ENCODE results near the gene NKX2-2. TPM values are rescaled to one million over a fixed set of nuclear protein-coding genes. Genes with fewer than 3 reads are reported as not detected.

The NKX2-2 gene
- total RNA-seq, 1 donor from 2014 or later: not detected

GRCh38 chr20:21509079-21509596, 4.7 kb downstream of the NKX2-2 start:
- H3K4me1 Mint-ChIP-seq (ENCODE audit: low read depth): peaks cover 41% of the 10 kb centered on the region
- peaks cover 72% of the 10 kb centered on the region for H3K27me3 Mint-ChIP-seq (ENCODE audit: low read depth)
- no peak overlapping the region for H3K4me3 Mint-ChIP-seq (ENCODE audit: unreplicated experiment)
- TF ChIP-seq CTCF (IDR thresholded peaks at IDR 0.05): no peak
- no peaks in the 10 kb centered on the region for H3K9me3 Mint-ChIP-seq (ENCODE audit: low read depth)
- peaks cover 2% of the 10 kb centered on the region for H3K36me3 Mint-ChIP-seq (ENCODE audit: low read depth)
- no peak overlapping the region for H3K27ac Mint-ChIP-seq (ENCODE audit: unreplicated experiment)
- no peak for DNase-seq (ENCODE audit: low spot score)

- Mint-ChIP-seq H3K9me3 (ENCODE audit: low read depth) (no peaks in the 10 kb centered on the region), H3K4me3 (ENCODE audit: unreplicated experiment) (no peak overlapping the region), H3K36me3 (ENCODE audit: low read depth) (peaks cover 2% of the 10 kb centered on the region), H3K27me3 (ENCODE audit: low read depth) (peaks cover 77% of the 10 kb centered on the region), H3K27ac (ENCODE audit: unreplicated experiment) (no peak overlapping the region), H3K4me1 (ENCODE audit: low read depth) (peaks cover 38% of the 10 kb centered on the region)
- DNase-seq (ENCODE audit: low spot score): no peak
- no peak for TF ChIP-seq CTCF (IDR thresholded peaks at IDR 0.05)
Observed at GRCh38 chr20:21508230-21509078, 5.4 kb downstream of the NKX2-2 start.

- no peak for DNase-seq (ENCODE audit: low spot score)
- Mint-ChIP-seq H3K27me3 (ENCODE audit: low read depth) (peaks cover 79% of the 10 kb centered on the region), H3K9me3 (ENCODE audit: low read depth) (no peaks in the 10 kb centered on the region), H3K4me3 (ENCODE audit: unreplicated experiment) (no peak overlapping the region), H3K4me1 (ENCODE audit: low read depth) (peaks cover 35% of the 10 kb centered on the region), H3K36me3 (ENCODE audit: low read depth) (peaks cover 2% of the 10 kb centered on the region), H3K27ac (ENCODE audit: unreplicated experiment) (no peak overlapping the region)
- no peak for TF ChIP-seq CTCF (IDR thresholded peaks at IDR 0.05)
Observed at GRCh38 chr20:21507400-21508229, 6.2 kb downstream of the NKX2-2 start.

GRCh38 chr20:21505810-21506530, 7.9 kb downstream of the NKX2-2 start:
- peaks cover 2% of the 10 kb centered on the region for H3K36me3 Mint-ChIP-seq (ENCODE audit: low read depth)
- peak overlapping the region; percentile 19 for H3K4me3 Mint-ChIP-seq (ENCODE audit: unreplicated experiment)
- TF ChIP-seq CTCF (IDR thresholded peaks at IDR 0.05): peak; percentile 88
- H3K4me1 Mint-ChIP-seq (ENCODE audit: low read depth): peaks cover 24% of the 10 kb centered on the region
- H3K9me3 Mint-ChIP-seq (ENCODE audit: low read depth): no peaks in the 10 kb centered on the region
- H3K27ac Mint-ChIP-seq (ENCODE audit: unreplicated experiment): no peak overlapping the region
- DNase-seq (ENCODE audit: low spot score): no peak
- H3K27me3 Mint-ChIP-seq (ENCODE audit: low read depth): peaks cover 76% of the 10 kb centered on the region
